ENCODE data around the gene EXOC3L4.

GRCh38 chr14:103149351-103150237 lies 55.1 kb downstream of the EXOC3L4 start:
- TF ChIP-seq CTCF (IDR thresholded peaks at IDR 0.05; ENCODE audit: insufficient read depth, low read depth, low read length): no peak
- no peak for TF ChIP-seq EZH2 (IDR thresholded peaks at IDR 0.05; ENCODE audit: insufficient read depth, low read length)

Data from astrocyte (in vitro differentiated cells and primary cell).